Activated effector memory CD4-positive, alpha-beta T cell treated with anti-CD3 and anti-CD28 coated beads, Interleukin-2, amount 50 U/mL, for 16 hours (primary cell): Measurements from ENCODE around the gene PYGB.

Source experiments
- DNase-seq: peaks from one replicate; pipeline ENCODE4 v3.0.0-alpha.2; 2020

Gene PYGB

GRCh38 chr20:25271486-25272222, 23.8 kb downstream of the PYGB start:
- DNase-seq: peak; percentile 27

GRCh38 chr20:25272223-25273000, 24.5 kb downstream of the PYGB start:
- DNase-seq: peak; percentile 39

- DNase-seq: peak; percentile 25
Measured at GRCh38 chr20:25273046-25273445, 25.2 kb downstream of the PYGB start.

- DNase-seq: peak; percentile 55
Measured at GRCh38 chr20:25273541-25274358, 25.9 kb downstream of the PYGB start.

- DNase-seq: peak; percentile 47
Measured at GRCh38 chr20:25274481-25274880, 26.6 kb downstream of the PYGB start.

- DNase-seq: peak; percentile 39
Measured at GRCh38 chr20:25274891-25275812, 27.3 kb downstream of the PYGB start.

- DNase-seq: peak; percentile 57
Measured at GRCh38 chr20:25275813-25276532, 28.1 kb downstream of the PYGB start.

GRCh38 chr20:25276533-25277050, 28.7 kb downstream of the PYGB start:
- peak; percentile 54 for DNase-seq

GRCh38 chr20:25277051-25277801, 29.3 kb downstream of the PYGB start:
- DNase-seq: peak; percentile 58

- DNase-seq: peak; percentile 38
Measured at GRCh38 chr20:25277941-25278521, 30.1 kb downstream of the PYGB start.

- peak; percentile 55 for DNase-seq
Measured at GRCh38 chr20:25278636-25279361, 30.9 kb downstream of the PYGB start.

GRCh38 chr20:25279403-25279802, 31.5 kb downstream of the PYGB start:
- peak; percentile 31 for DNase-seq

GRCh38 chr20:25280051-25280573, 32.2 kb downstream of the PYGB start:
- peak; percentile 53 for DNase-seq

- DNase-seq: peak; percentile 61
Measured at GRCh38 chr20:25280574-25281535, 33.0 kb downstream of the PYGB start.

GRCh38 chr20:25281541-25281991, 33.7 kb downstream of the PYGB start:
- DNase-seq: peak; percentile 56

GRCh38 chr20:25282034-25282781, 34.3 kb downstream of the PYGB start:
- peak; percentile 57 for DNase-seq

GRCh38 chr20:25282796-25283195, 34.9 kb downstream of the PYGB start:
- no peak for DNase-seq
